Lower lobe of right lung (tissue), 2 donors: Measurements from ENCODE around the gene THSD4. TPM values are rescaled to one million over a fixed set of nuclear protein-coding genes. Genes with fewer than 3 reads are reported as not detected.

Experiments
- ATAC-seq, 2 donors: fragments of 200-7000 bp; cut with Tn5 transposase; one replicate each; pipeline ENCODE4 v1.9.1; 2020 to 2022; ENCODE audit warnings: mild to moderate bottlenecking in 2 of 2, moderate library complexity in 2 of 2
- DNase-seq: peaks from one replicate; pipeline ENCODE4 v3.0.0-alpha.2; 2020
- H3K27ac ChIP-seq: fragments of 200-600 bp; one replicate; pipeline ENCODE4 v1.8.0; 2022
- H3K27me3 ChIP-seq: fragments of 200-600 bp; one replicate; pipeline ENCODE4 v1.8.0; 2022; ENCODE audit warnings: low read depth
- H3K36me3 ChIP-seq: fragments of 200-600 bp; one replicate; pipeline ENCODE4 v1.8.0; 2022; ENCODE audit warnings: mild to moderate bottlenecking
- H3K4me1 ChIP-seq: fragments of 200-600 bp; one replicate; pipeline ENCODE4 v1.8.0; 2022
- H3K4me3 ChIP-seq: fragments of 200-600 bp; one replicate; pipeline ENCODE4 v1.8.0; 2022; ENCODE audit warnings: mild to moderate bottlenecking
- H3K9me3 ChIP-seq: fragments of 200-600 bp; one replicate; pipeline ENCODE4 v1.8.0; 2022
- intact Hi-C: fragments of 100-400 bp; cut with DNase I; formaldehyde crosslinking; loops from one replicate; pipeline ENCODE4 v1.11.0; 2022
- total RNA-seq: library from RNA; stranded (reverse); fragmentation: NEBNext Ultra II Directional; extraction: Animal tissue kit (Norgen Biotek cat#: 25700); gene quantifications from one replicate; pipeline ENCODE4 v1.2.1, GENCODE V29; 2021
- TF ChIP-seq, protein P1 (sequence below): fragments of 200-600 bp; IDR thresholded peaks from one replicate; pipeline ENCODE4 v1.8.0; 2022; ENCODE audit warnings: antibody characterized with exemption, mild to moderate bottlenecking
- donor health status: DM: no; HTN: yes; CAD: no; lungs with severe emphysema.

The THSD4 gene
- total RNA-seq, 1 donor from 2014 or later = 18.2 TPM

DNA sequence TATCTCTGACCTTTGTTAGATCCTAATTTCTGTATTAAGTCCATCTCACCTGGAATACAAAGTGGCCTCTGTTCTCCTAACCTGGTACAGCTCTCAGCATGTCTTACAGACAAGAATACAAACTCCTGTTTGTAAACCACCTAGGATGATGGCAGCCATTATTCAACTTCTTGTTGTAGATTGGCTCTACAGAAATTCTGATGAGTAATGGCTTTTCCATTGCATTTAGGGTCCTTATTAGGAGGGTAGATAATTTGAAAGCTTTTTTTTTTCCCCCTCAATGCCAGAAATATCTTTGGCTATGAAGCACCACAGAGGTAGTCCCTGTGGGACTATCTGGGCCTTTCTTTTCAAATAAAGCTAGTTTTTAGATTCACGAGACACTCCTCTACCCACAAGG is 704.9 kb downstream of the THSD4 start:
- TF ChIP-seq, protein P1, sequence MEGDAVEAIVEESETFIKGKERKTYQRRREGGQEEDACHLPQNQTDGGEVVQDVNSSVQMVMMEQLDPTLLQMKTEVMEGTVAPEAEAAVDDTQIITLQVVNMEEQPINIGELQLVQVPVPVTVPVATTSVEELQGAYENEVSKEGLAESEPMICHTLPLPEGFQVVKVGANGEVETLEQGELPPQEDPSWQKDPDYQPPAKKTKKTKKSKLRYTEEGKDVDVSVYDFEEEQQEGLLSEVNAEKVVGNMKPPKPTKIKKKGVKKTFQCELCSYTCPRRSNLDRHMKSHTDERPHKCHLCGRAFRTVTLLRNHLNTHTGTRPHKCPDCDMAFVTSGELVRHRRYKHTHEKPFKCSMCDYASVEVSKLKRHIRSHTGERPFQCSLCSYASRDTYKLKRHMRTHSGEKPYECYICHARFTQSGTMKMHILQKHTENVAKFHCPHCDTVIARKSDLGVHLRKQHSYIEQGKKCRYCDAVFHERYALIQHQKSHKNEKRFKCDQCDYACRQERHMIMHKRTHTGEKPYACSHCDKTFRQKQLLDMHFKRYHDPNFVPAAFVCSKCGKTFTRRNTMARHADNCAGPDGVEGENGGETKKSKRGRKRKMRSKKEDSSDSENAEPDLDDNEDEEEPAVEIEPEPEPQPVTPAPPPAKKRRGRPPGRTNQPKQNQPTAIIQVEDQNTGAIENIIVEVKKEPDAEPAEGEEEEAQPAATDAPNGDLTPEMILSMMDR = no peak
- Histone ChIP-seq H3K27ac (no peak overlapping the region), H3K4me3 (no peak overlapping the region), H3K9me3 (peaks cover 43% of the 10 kb centered on the region), H3K27me3 (no peaks in the 10 kb centered on the region), H3K36me3 (peaks cover 9% of the 10 kb centered on the region), H3K4me1 (no peaks in the 10 kb centered on the region)
- intact Hi-C loops = no loop called here
- DNase-seq (no peak), ATAC-seq (no peak)

DNA sequence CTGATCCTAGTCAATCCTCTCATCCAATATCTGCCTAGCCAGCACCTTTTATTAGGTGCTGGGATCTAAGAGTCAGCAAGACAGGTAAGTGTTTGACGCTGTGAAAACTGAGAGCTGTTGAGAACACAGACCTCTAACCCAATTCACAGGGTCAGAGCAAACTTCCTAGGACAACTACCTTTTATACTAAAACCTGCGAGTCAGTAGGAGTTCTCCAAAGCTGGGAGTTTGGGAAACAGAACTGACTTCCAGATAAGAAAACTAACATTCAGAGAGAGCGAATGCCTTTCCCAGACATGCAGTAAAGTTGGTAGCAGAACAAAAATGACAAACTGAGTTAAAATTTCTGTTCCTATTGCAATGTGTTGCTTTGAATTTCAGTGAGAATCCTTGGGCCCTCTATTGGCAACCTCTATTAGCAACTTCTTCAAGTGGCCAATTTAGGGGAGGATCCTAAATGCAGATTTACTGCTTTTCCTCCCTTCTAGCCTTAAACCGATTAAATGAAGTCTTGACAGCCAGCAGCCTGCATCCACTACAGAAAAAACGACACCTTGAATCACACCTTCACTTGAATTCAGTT is 706.4 kb downstream of the THSD4 start:
- Histone ChIP-seq H3K9me3 (peaks cover 43% of the 10 kb centered on the region), H3K27me3 (no peaks in the 10 kb centered on the region), H3K4me3 (no peak overlapping the region), H3K36me3 (peaks cover 22% of the 10 kb centered on the region), H3K27ac (no peak overlapping the region), H3K4me1 (no peaks in the 10 kb centered on the region)
- no peak for DNase-seq
- intact Hi-C loops = no loop called here
- ATAC-seq = no peak
- TF ChIP-seq, protein P1 = no peak

DNA sequence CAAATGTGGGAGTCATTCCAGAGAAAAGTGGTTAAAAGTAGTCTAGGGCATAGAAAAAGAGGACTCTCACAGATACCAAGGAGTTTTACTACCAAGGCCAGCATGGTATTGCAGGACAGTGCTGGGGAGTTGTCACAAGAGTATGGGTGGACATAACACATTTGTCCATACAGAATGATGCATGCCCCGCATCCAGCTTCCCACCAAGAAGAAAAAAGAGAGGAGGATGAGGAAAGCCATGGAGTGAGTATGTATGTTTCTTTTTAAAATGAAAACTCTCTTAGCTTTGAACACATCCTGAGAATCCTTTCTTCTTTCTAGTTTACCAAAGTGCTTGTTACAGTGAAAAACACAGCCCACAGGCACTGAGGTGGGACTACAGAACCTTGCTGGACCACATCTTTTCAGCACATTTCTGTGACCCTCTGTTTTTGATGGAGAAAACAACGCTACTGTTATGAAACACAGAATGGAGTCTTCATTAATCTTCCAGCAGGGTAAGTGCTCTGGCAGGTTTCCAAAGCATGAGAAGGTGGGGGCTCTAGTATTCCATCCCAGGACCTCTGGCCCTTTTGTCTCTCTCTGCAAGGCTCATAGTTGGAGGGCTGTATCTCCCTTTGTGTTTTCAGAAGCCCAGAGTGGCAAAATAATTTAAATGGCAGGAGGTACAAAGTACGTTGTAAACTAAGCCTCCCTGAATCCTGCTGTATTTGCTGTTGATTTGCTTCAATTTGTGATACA is 707.8 kb downstream of the THSD4 start:
- DNase-seq = no peak
- peaks cover 43% of the 10 kb centered on the region for H3K9me3 ChIP-seq
- no peaks in the 10 kb centered on the region for H3K4me1 ChIP-seq
- H3K36me3 ChIP-seq = peaks cover 36% of the 10 kb centered on the region
- TF ChIP-seq, protein P1 = no peak
- no peaks in the 10 kb centered on the region for H3K27me3 ChIP-seq
- intact Hi-C loops = no loop called here
- no peak overlapping the region for H3K4me3 ChIP-seq
- no peak overlapping the region for H3K27ac ChIP-seq
- ATAC-seq = no peak

DNA sequence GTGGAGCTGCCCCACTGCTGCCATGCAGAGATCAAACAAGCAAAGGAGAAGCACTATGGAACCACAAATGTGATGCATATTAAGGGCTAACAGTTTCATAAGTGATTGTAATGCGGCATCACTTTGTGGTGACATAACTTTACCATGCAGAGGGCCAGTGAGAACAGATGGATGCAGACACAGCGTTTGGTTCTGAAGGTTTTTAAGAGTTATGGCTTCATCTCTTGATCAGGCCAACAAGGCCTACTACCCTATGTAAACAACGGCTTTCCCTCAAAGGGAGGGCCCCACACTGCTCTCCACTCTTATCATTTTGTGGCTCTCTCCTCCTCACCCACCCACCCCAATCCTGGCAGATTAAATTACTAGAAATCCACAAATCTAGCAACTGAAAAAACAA is 708.5 kb downstream of the THSD4 start:
- Histone ChIP-seq H3K4me3 (no peak overlapping the region), H3K27ac (no peak overlapping the region), H3K4me1 (no peaks in the 10 kb centered on the region), H3K27me3 (no peaks in the 10 kb centered on the region), H3K9me3 (peaks cover 43% of the 10 kb centered on the region), H3K36me3 (peaks cover 43% of the 10 kb centered on the region)
- intact Hi-C loops = no loop called here
- DNase-seq (no peak), ATAC-seq (no peak)
- TF ChIP-seq, protein P1 = no peak

DNA sequence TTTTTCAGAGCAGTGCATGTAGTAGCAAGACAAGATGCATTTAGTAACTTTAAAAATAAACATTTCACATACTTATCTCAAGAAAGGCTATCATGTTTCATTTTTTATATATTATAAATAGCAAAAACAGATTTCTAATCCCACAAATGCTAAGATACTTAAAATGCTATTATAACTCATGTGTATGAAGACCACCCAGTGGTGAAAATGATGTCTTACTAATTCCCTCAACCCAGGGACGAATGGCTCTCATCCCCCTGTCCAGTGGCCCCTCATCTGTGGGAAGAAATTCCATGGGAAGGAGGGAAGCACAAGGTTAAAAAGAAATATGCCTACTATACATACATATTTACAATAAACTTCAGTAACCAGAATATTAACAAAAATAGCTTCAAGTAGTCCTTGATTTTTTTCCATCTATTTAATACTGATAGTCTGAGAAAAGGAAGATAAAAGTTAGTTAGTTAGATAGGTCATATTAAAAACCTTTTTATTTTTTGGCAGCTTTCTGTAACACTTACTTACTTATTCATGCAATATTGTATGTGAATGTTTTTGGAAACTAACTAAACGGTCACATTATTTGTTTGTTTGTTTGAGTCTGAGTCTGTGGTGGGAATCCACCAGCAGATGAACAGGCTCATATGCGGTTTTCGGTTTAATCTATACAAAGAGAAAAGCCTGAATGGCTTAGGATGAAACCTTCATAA is 709.9 kb downstream of the THSD4 start:
- no peak for DNase-seq
- TF ChIP-seq, protein P1 = no peak

More for the DNA sequence above, 709.9 kb downstream of the THSD4 start:
- H3K9me3 ChIP-seq = peaks cover 37% of the 10 kb centered on the region
- H3K4me1 ChIP-seq = no peaks in the 10 kb centered on the region
- H3K27ac ChIP-seq = no peak overlapping the region
- H3K4me3 ChIP-seq = no peak overlapping the region
- peaks cover 57% of the 10 kb centered on the region for H3K36me3 ChIP-seq
- H3K27me3 ChIP-seq = no peaks in the 10 kb centered on the region
- intact Hi-C loops = no loop called here
- ATAC-seq = no peak
